ENCODE data around the gene GFRA4.

Gene GFRA4

GRCh38 chr20:3663031-3663701 lies at the start of gene GFRA4:
Gene GFRA4, minus strand, starts transcription at chr20:3663399. Its CDS starts 0 bp downstream, at chr20:3663399.
- no peak for DNase-seq (ENCODE audit: low read depth in 2 of 2)

GRCh38 chr20:3712279-3712873 lies 49.2 kb upstream of the GFRA4 start, which contains the start of gene SIGLEC1:
Gene SIGLEC1, minus strand, starts transcription at chr20:3712600. Its CDS starts 5,472 bp downstream, at chr20:3707128.
- no peak for DNase-seq (ENCODE audit: low read depth in 2 of 2)

DNA sequence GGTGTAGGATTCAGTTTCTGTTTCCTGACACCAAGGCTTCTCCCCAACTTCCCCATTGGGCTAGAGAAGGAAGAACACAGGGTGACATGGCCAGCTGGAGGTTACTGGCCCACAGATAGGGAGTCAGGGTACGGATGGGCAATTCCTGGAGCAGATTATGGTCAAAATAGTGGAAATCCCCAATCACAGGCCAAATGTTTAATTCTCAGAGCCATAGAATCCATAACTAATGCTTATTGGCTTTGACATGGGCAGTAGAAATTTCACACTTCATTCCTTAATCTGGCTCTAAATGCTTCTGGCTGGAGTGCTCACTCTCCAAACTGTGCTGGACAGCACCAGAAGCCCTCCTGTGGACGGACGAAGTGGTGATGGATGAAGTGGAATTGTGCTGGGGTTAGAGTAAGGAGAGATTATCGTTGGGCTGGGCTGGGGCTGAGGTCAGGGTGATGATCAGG lies 48.3 kb upstream of the GFRA4 start:
- DNase-seq (ENCODE audit: low read depth in 2 of 2), result no peak

- peak; percentile 52 for DNase-seq (ENCODE audit: low read depth in 2 of 2)
Measured at GRCh38 chr20:3710703-3711483, 47.7 kb upstream of the GFRA4 start.

- no peak for DNase-seq (ENCODE audit: low read depth in 2 of 2)
Measured at GRCh38 chr20:3710011-3710466, 46.8 kb upstream of the GFRA4 start.

- DNase-seq (ENCODE audit: low read depth in 2 of 2), result no peak
Measured at GRCh38 chr20:3707508-3707899, 44.3 kb upstream of the GFRA4 start.

- no peak for DNase-seq (ENCODE audit: low read depth in 2 of 2)
Measured at GRCh38 chr20:3706774-3707507, 43.7 kb upstream of the GFRA4 start.

DNA sequence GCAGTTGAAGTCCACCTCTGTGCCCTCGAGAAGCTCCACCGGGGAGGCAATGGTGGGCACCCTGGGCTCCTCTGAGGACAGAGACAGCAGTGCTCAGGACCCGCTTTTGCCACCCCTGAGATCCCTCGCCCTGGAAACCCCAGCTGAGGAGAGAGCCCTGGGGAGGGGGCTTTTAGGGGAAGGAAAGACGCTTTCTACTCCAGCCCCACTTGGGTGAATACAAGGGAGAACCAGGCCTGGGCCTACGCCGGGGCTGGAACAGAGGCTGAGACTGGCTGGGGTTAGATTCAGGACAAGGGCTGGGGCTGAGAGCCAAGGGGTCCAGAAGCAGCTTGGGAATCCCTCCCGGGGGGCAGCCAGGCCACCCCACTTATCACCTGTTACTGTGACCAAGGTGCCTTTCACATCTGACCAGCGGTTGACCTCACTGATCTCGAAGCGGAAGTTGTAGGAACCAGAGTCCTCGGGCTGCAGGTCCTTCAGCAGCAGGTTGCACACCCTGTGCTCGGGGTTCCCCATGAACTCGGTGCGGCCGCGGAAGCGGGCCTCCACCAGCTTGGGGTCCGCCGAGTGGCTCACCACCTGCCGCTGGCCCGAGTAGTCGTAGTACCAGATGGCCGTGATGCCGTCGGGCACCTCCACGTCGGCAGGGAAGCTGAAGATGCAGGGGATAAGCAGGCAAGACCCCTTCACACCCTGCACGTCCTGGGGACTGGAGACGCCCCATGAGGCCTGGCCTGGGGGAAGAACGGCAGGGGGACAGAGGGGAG lies 43.0 kb upstream of the GFRA4 start:
- DNase-seq (ENCODE audit: low read depth in 2 of 2), result no peak

DNA sequence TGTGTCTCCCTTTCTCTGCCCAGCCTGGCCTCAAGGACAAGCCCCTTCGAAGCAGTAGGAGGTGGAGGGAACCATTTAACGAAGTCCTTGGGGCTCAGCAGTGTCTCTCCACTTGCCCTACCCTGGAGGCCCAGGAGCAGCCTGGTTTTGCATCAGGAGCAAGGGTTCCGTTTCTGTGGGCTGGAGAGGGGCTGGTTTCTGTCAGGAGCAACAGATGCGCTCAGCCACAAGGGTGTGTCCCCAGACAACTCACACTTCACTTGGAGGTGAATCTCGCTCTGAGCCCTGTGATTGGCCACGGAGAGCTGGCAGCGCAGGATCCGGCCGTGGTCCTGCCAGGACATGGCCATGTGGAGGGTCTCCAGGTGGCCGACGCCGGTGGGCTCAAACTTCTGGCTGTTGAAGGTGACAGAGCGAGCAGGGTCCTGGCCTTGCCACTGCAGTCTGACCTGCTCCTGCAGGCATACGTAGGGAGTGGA lies 42.3 kb upstream of the GFRA4 start:
- no peak for DNase-seq (ENCODE audit: low read depth in 2 of 2)

DNA sequence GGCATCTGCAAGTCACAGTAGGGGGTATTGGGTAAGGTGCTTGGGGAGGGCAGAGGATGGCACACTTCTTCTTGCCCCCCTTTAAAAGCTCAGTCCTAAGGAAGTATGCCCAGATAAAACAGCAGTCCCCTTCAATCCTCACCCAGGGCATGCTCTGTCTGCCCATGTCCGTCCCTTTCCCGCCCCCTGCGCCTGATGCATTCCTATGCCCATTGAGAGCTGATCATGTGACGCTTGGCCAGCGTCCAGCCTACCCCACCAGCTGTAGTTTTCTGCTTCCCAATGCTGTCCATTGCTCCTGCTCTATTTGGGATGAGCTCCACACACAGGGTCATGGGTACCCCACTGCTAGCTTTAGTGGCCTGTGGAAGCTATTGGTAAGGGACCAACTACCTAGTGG lies 40.9 kb upstream of the GFRA4 start:
- DNase-seq (ENCODE audit: low read depth in 2 of 2), result no peak

DNA sequence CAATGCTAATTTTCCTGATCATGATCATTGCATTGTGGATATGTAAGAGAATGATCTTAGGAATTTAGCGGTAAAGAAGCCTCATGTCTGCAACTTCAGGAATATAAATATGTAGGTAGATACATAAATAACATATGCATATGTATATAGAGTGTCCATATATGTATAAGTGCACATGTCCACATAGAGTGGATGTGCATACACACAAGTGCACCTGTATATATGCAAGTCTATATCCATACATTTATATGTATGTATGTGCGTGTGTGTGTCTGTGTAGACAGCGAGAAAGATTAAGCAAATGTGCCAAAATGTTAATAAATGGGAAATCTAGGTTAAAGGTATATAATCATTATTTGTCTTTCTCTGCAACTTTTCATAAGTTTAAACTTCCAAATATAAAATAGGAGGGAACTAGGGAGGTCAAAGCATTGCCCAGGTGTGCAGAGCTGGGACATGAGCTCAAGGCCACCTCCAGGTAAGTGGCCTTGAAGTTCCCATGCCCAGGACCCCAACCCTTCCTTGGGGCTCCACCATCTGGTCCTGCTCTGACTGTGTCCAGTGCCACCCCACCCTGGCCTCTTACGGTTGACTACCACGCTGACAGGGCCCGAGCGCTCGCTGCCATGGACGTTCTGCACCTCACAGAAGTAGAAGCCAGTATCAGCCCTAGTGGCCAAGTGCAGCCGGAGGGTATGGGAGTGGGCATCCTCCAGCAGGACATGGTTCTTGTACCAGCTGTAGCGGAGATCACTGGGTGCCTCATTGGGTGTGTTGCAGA lies 39.6 kb upstream of the GFRA4 start:
- DNase-seq (ENCODE audit: low read depth in 2 of 2), result no peak

- no peak for DNase-seq (ENCODE audit: low read depth in 2 of 2)
Measured at GRCh38 chr20:3701061-3701998, 38.1 kb upstream of the GFRA4 start.

- DNase-seq (ENCODE audit: low read depth in 2 of 2), result no peak
Measured at GRCh38 chr20:3699037-3699436, 35.8 kb upstream of the GFRA4 start.

DNA sequence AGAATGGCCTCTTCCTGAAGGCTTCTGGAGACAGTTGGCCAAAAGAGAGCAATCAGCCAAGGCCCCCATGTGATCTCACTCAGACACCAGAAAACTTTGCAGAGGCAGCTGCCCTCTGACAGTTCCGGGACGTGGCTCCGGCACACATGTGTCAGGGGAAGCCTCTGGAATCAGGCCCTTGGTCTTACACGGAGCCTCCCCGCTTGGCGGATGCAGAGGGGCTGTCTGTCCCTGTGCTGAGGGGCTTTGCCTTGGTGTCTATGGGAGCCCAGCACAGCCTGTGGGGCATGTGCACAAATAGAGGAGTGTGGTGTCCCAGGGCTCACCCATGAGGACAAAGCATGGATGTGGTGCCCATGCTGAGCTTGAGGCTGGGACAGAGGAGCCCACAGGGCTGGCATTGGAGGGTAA lies 35.4 kb upstream of the GFRA4 start:
- no peak for DNase-seq (ENCODE audit: low read depth in 2 of 2)

GRCh38 chr20:3697588-3698305 lies 34.5 kb upstream of the GFRA4 start:
- DNase-seq (ENCODE audit: low read depth in 2 of 2), result no peak

GRCh38 chr20:3696745-3697587 lies 33.8 kb upstream of the GFRA4 start:
- no peak for DNase-seq (ENCODE audit: low read depth in 2 of 2)

- no peak for DNase-seq (ENCODE audit: low read depth in 2 of 2)
Measured at GRCh38 chr20:3696200-3696599, 33.0 kb upstream of the GFRA4 start.

Data from stimulated activated CD8-positive, alpha-beta memory T cell treated with anti-CD3 and anti-CD28 coated beads, Interleukin-15, amount 100 ng/mL, for 48 hours (primary cell).